GM12878 (cell line): ENCODE measurements around the gene UQCR10. TPM values are rescaled to one million over a fixed set of nuclear protein-coding genes. Genes with fewer than 3 reads are reported as not detected.

Source experiments
- ATAC-seq: fragments of 200-7000 bp; cut with Tn5 transposase; 3 replicates; pipeline ENCODE4 v1.9.1; 2020; ENCODE audit warnings: mild to moderate bottlenecking, moderate library complexity
- BruUV-seq: library from RNA; stranded (reverse); fragments of 400-500 nt; replicated peaks from 2 replicates; lab custom pipeline; 2021; lab: Mats Ljungman, UMichigan
- CTCF ChIA-PET: fragments of 300-600 bp; sonication (Branson Sonifier 250); formaldehyde crosslinking; extraction: SDS; loops from one replicate; lab custom pipeline; 2021; ENCODE audit warnings: inconsistent platforms; lab: Yijun Ruan, JAX
- POLR2A ChIA-PET: fragments of 350-600 bp; formaldehyde crosslinking; extraction: SDS; loops from one replicate; lab custom pipeline; 2021; ENCODE audit warnings: inconsistent platforms; lab: Charles Lee
- RAD21 ChIA-PET: fragments of 300-600 bp; sonication (Branson Sonifier 250); formaldehyde crosslinking; loops from one replicate; lab custom pipeline; 2023; ENCODE audit warnings: antibody characterized with exemption; ENCODE audit not compliant: unreplicated experiment; lab: Charles Lee
- SMC1A ChIA-PET: fragments of 300-600 bp; sonication (Branson Sonifier 250); formaldehyde crosslinking; loops from one replicate; lab custom pipeline; 2023; ENCODE audit not compliant: unreplicated experiment, uncharacterized antibody; lab: Charles Lee
- DNase-seq: peaks from one replicate; pipeline ENCODE4 v3.0.0-alpha.2; 2011; ENCODE audit warnings: low read depth, low spot score
- FAIRE-seq: peaks from 3 replicates; lab custom pipeline; 2011; peaks lifted over from hg19 to GRCh38; lab: Jason Lieb, UNC
- H2AFZ ChIP-seq: 2 replicates; pipeline ENCODE4 v1.6.0; 2011; ENCODE audit warnings: low read depth, low read length, control low read depth; ENCODE audit not compliant: control insufficient read depth
- H3K27ac ChIP-seq: 2 replicates; pipeline ENCODE4 v1.5.1; 2011; ENCODE audit warnings: control low read depth; ENCODE audit not compliant: control insufficient read depth, insufficient read depth
- H3K27me3 ChIP-seq, 2 experiments: replicated peaks in 1 of 2; 2 replicates each; pipeline versions ENCODE4 v1.6.0 to v1.6.1; 2011; ENCODE audit warnings: low read length in 1 of 2; ENCODE audit not compliant: control insufficient read depth in 2 of 2, insufficient read depth in 2 of 2
- H3K36me3 ChIP-seq, 2 experiments: 2 replicates each; pipeline ENCODE4 v1.5.1; 2011; ENCODE audit warnings: low read length in 1 of 2; ENCODE audit not compliant: control insufficient read depth in 2 of 2, insufficient read depth in 2 of 2
- H3K4me1 ChIP-seq: 2 replicates; pipeline ENCODE4 v1.6.1; 2011; ENCODE audit warnings: mild to moderate bottlenecking, low read length, moderate library complexity, mixed read lengths; ENCODE audit not compliant: control insufficient read depth, insufficient read depth
- H3K4me2 ChIP-seq: 2 replicates; pipeline ENCODE4 v1.6.0; 2011; ENCODE audit warnings: control low read depth; ENCODE audit not compliant: control insufficient read depth, insufficient read depth
- H3K4me3 ChIP-seq: fragments of 200-600 bp; sonication (generic); 2 replicates; pipeline ENCODE4 v1.5.1; 2016
- H3K79me2 ChIP-seq: 2 replicates; pipeline ENCODE4 v1.6.0; 2011; ENCODE audit warnings: low read length; ENCODE audit not compliant: control insufficient read depth, insufficient read depth
- H3K9ac ChIP-seq: 2 replicates; pipeline ENCODE4 v1.8.0; 2011; ENCODE audit warnings: low read length, control low read depth, mixed read lengths; ENCODE audit not compliant: control insufficient read depth, insufficient read depth
- H3K9me3 ChIP-seq: replicated peaks from 3 replicates; pipeline ENCODE4 v1.5.1; 2011; ENCODE audit warnings: mild to moderate bottlenecking, low read length; ENCODE audit not compliant: control insufficient read depth, insufficient read depth
- H4K20me1 ChIP-seq: 2 replicates; pipeline ENCODE4 v1.6.0; 2011; ENCODE audit not compliant: control insufficient read depth, insufficient read depth
- MEF2A ChIP-seq: IDR thresholded peaks from 2 replicates; pipeline ENCODE4 v1.6.1; 2011; ENCODE audit warnings: low read depth, mild to moderate bottlenecking, low read length, moderate library complexity; ENCODE audit not compliant: insufficient read depth
- NFYA ChIP-seq: IDR thresholded peaks from 2 replicates; pipeline ENCODE4 v1.6.1; 2011; ENCODE audit warnings: low read depth, mild to moderate bottlenecking, low read length, improper control_type of control experiment, borderline replicate concordance
- NR2C1 ChIP-seq: fragments of 450-650 bp; IDR thresholded peaks from 2 replicates; pipeline ENCODE4 v1.6.1; 2017; ENCODE audit warnings: antibody characterized with exemption, mild to moderate bottlenecking, moderate library complexity
- NRF1 ChIP-seq: conservative IDR thresholded peaks from 2 replicates; pipeline ENCODE4 v1.6.1; 2011; ENCODE audit warnings: mild to moderate bottlenecking, low read depth, low read length, improper control_type of control experiment
- SMARCA5 ChIP-seq: fragments of 450-650 bp; IDR thresholded peaks from 2 replicates; pipeline ENCODE4 v1.6.1; 2017; ENCODE audit warnings: mild to moderate bottlenecking
- SP1 ChIP-seq: IDR thresholded peaks from one replicate; pipeline ENCODE4 v1.6.1; 2011; ENCODE audit warnings: low read depth, low read length
- TCF3 ChIP-seq: IDR thresholded peaks from 2 replicates; pipeline ENCODE4 v1.6.1; 2012; ENCODE audit warnings: low read depth, mild to moderate bottlenecking, low read length, borderline replicate concordance; ENCODE audit not compliant: insufficient read depth
- ZBED1 ChIP-seq: IDR thresholded peaks from 2 replicates; pipeline ENCODE4 v1.6.1; 2016; ENCODE audit warnings: borderline replicate concordance
- ZBTB11 ChIP-seq: fragments of 450-650 bp; formaldehyde crosslinking; IDR thresholded peaks from 2 replicates; pipeline ENCODE4 v1.5.0; 2022; ENCODE audit warnings: mild to moderate bottlenecking, missing genetic modification characterization
- ZBTB40 ChIP-seq: fragments of 450-650 bp; IDR thresholded peaks from 2 replicates; pipeline ENCODE4 v1.6.1; 2016; ENCODE audit warnings: mild to moderate bottlenecking, moderate library complexity, borderline replicate concordance
- ZNF217 ChIP-seq: fragments of 450-650 bp; IDR thresholded peaks from 2 replicates; pipeline ENCODE4 v1.6.1; 2017; ENCODE audit warnings: antibody characterized with exemption, mild to moderate bottlenecking
- ZNF24 ChIP-seq: fragments of 450-650 bp; IDR thresholded peaks from 2 replicates; pipeline ENCODE4 v1.6.1; 2017; ENCODE audit warnings: antibody characterized with exemption, mild to moderate bottlenecking
- WGBS: methylation state at CpG from one replicate; pipeline ENCODE4 v1.1.6; 2016; ENCODE audit warnings: low lambda C conversion rate; ENCODE audit not compliant: insufficient replicate concordance, insufficient coverage; ENCODE audit errors: missing lambda C conversion rate; 5-methylcytosine and 5-hydroxymethylcytosine counted together
- in situ Hi-C: fragments of 300-500 bp; cut with MboI; formaldehyde crosslinking; loops from 9 replicates; pipeline ENCODE4 v1.14.3; 2018; ENCODE audit warnings: mixed read lengths
- intact Hi-C: fragments of 100-400 bp; cut with micrococcal nuclease; formaldehyde crosslinking; loops from one replicate; pipeline ENCODE4 v1.14.2; 2022; ENCODE audit not compliant: unreplicated experiment
- polyA plus RNA-seq, 11 experiments: library from polyadenylated mRNA; depleted of rRNA in 4 of 11; unstranded in 6 of 11; stranded (reverse) in 5 of 11; fragments of >200 nt; fragmentation: Nextera tagmentation in 4 of 11; fragmentation: Illumina TruSeq in 1 of 11; extraction: Ambion mirVana in 4 of 11; extraction: Trizol in 1 of 11; gene quantifications; 1 replicate in 1 of 11; 2 replicates in 10 of 11; pipeline versions ENCODE4 v1.2.1 to v1.2.3, GENCODE V29; 2011 to 2016; ENCODE audit warnings: inconsistent platforms in 2 of 11, missing spikeins in 2 of 11, low read depth in 1 of 11
- total RNA-seq, 4 experiments: library from RNA; depleted of rRNA in 3 of 4; stranded (reverse); fragments of >200 nt in 3 of 4; fragmentation: Illumina TruSeq in 1 of 4; extraction: Trizol in 1 of 4; gene quantifications; 2 replicates each; pipeline versions ENCODE4 v1.2.1 to v1.2.3, GENCODE V29; 2013 to 2021
- TF ChIP-seq, protein P1 (sequence below): fragments of 450-650 bp; IDR thresholded peaks from 2 replicates; pipeline ENCODE4 v1.6.1; 2017; ENCODE audit warnings: mild to moderate bottlenecking, moderate library complexity

The UQCR10 gene
- total and polyA plus RNA-seq, 10 of the 15 experiments (the other 5 are each of a cell fraction or from before 2014, with no cell fraction given): 144 to 1,021 (median 214) TPM

GRCh38 chr22:29747832-29748231 is 19.3 kb upstream of the UQCR10 start:
- ATAC-seq (no peak), DNase-seq (no peak), FAIRE-seq (no peak)
- ChIA-PET SMC1A (no interaction called here), CTCF (interaction anchor here (0.7 kb wide), 1 partner anchor 21 kb away, joined by 3 read pairs; no protein-coding TSS in a partner anchor), POLR2A (no interaction called here), RAD21 (no interaction called here)
- Histone ChIP-seq H3K27ac (no peak overlapping the region), H2AFZ (no peak overlapping the region), H3K36me3 (no peaks in the 10 kb centered on the region; a peak in 2 of 4 replicates), H3K4me3 (no peak overlapping the region), H3K4me1 (no peaks in the 10 kb centered on the region), H4K20me1 (no peaks in the 10 kb centered on the region), H3K9me3 (no peaks in the 10 kb centered on the region; the same call in 1 of the 3 replicates), H3K9ac (no peak overlapping the region), H3K27me3 (no peaks in the 10 kb centered on the region), H3K4me2 (no peak overlapping the region), H3K79me2 (no peaks in the 10 kb centered on the region)
- in situ Hi-C loops: no loop called here
- BruUV-seq: no TSS peak
- intact Hi-C loops: no loop called here
- TF ChIP-seq SP1: no peak
- TF ChIP-seq ZNF24: no peak
- TF ChIP-seq NR2C1: no peak
- TF ChIP-seq ZBTB11 (CRISPR knock-in tag): no peak
- TF ChIP-seq ZNF217: no peak
- TF ChIP-seq, protein P1, sequence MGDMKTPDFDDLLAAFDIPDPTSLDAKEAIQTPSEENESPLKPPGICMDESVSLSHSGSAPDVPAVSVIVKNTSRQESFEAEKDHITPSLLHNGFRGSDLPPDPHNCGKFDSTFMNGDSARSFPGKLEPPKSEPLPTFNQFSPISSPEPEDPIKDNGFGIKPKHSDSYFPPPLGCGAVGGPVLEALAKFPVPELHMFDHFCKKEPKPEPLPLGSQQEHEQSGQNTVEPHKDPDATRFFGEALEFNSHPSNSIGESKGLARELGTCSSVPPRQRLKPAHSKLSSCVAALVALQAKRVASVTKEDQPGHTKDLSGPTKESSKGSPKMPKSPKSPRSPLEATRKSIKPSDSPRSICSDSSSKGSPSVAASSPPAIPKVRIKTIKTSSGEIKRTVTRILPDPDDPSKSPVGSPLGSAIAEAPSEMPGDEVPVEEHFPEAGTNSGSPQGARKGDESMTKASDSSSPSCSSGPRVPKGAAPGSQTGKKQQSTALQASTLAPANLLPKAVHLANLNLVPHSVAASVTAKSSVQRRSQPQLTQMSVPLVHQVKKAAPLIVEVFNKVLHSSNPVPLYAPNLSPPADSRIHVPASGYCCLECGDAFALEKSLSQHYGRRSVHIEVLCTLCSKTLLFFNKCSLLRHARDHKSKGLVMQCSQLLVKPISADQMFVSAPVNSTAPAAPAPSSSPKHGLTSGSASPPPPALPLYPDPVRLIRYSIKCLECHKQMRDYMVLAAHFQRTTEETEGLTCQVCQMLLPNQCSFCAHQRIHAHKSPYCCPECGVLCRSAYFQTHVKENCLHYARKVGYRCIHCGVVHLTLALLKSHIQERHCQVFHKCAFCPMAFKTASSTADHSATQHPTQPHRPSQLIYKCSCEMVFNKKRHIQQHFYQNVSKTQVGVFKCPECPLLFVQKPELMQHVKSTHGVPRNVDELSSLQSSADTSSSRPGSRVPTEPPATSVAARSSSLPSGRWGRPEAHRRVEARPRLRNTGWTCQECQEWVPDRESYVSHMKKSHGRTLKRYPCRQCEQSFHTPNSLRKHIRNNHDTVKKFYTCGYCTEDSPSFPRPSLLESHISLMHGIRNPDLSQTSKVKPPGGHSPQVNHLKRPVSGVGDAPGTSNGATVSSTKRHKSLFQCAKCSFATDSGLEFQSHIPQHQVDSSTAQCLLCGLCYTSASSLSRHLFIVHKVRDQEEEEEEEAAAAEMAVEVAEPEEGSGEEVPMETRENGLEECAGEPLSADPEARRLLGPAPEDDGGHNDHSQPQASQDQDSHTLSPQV: no peak
- TF ChIP-seq MEF2A: no peak
- no peak for TF ChIP-seq ZBED1
- no peak for TF ChIP-seq NFYA
- TF ChIP-seq SMARCA5: no peak
- no peak for TF ChIP-seq ZBTB40
- TF ChIP-seq TCF3: no peak
- TF ChIP-seq NRF1: no peak
- WGBS: 93% methylated on average over 7 of the region's 7 CpGs
